ENCODE data around the gene EARS2. TPM values are rescaled to one million over a fixed set of nuclear protein-coding genes. Genes with fewer than 3 reads are reported as not detected.
A peak's percentile ranks its signal among the peaks of the same experiment; 100 is the strongest.

EARS2 gene
- total and polyA plus RNA-seq, 9 of the 15 experiments (the other 6 are each of a cell fraction or from before 2014, with no cell fraction given), result 17.6 to 58.6 (median 36.3) TPM

DNA sequence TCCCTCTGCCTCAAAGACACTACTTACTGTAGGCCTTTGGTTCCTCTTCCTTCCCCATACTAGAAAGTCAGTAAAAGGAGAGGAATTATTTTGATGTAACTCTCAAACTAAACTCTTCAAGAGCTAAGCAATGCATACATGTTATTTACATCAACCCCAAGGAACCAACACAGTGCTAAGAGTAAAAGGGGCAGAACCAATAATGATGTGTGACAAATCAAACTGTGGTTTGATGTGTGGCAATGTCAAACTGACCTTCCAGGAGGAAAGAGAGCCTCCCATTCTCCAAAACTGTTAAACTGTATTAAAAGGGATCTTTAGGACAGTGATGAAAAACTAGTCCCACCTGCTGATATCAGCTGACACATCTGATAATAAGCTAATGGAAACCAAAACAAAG lies 23.2 kb upstream of the EARS2 start:
- no peaks in the 10 kb centered on the region; the same call in none of the 2 replicates for H4K20me1 ChIP-seq (replicated peaks; ENCODE audit: control insufficient read depth, insufficient read depth, low read length)
- H3K9me1 ChIP-seq (ENCODE audit: control insufficient read depth, insufficient read depth, low read length), result no peaks in the 10 kb centered on the region
- no peak overlapping the region for H3K4me2 ChIP-seq (ENCODE audit: insufficient read depth, low read length)
- ChIA-PET CTCF (ENCODE audit: low intra/inter-chr PET ratio) (no interaction called here), POLR2A (interaction anchor here (0.7 to 0.8 kb wide), 2 partner anchors 109 to 374 kb away, joined by 3 read pairs; no protein-coding TSS in a partner anchor)
- no TSS peak for BruUV-seq (replicated peaks)
- no peaks in the 10 kb centered on the region for H3K27me3 ChIP-seq (ENCODE audit: control insufficient read depth in 2 of 2, insufficient read depth in 2 of 2, low read length in 2 of 2)
- H3K4me3 ChIP-seq, result no peak overlapping the region
- TF ChIP-seq, protein P1, sequence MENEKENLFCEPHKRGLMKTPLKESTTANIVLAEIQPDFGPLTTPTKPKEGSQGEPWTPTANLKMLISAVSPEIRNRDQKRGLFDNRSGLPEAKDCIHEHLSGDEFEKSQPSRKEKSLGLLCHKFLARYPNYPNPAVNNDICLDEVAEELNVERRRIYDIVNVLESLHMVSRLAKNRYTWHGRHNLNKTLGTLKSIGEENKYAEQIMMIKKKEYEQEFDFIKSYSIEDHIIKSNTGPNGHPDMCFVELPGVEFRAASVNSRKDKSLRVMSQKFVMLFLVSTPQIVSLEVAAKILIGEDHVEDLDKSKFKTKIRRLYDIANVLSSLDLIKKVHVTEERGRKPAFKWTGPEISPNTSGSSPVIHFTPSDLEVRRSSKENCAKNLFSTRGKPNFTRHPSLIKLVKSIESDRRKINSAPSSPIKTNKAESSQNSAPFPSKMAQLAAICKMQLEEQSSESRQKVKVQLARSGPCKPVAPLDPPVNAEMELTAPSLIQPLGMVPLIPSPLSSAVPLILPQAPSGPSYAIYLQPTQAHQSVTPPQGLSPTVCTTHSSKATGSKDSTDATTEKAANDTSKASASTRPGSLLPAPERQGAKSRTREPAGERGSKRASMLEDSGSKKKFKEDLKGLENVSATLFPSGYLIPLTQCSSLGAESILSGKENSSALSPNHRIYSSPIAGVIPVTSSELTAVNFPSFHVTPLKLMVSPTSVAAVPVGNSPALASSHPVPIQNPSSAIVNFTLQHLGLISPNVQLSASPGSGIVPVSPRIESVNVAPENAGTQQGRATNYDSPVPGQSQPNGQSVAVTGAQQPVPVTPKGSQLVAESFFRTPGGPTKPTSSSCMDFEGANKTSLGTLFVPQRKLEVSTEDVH (IDR thresholded peaks at IDR 0.05; ENCODE audit: low read depth, partially characterized antibody), result no peak
- TF ChIP-seq, protein P2, sequence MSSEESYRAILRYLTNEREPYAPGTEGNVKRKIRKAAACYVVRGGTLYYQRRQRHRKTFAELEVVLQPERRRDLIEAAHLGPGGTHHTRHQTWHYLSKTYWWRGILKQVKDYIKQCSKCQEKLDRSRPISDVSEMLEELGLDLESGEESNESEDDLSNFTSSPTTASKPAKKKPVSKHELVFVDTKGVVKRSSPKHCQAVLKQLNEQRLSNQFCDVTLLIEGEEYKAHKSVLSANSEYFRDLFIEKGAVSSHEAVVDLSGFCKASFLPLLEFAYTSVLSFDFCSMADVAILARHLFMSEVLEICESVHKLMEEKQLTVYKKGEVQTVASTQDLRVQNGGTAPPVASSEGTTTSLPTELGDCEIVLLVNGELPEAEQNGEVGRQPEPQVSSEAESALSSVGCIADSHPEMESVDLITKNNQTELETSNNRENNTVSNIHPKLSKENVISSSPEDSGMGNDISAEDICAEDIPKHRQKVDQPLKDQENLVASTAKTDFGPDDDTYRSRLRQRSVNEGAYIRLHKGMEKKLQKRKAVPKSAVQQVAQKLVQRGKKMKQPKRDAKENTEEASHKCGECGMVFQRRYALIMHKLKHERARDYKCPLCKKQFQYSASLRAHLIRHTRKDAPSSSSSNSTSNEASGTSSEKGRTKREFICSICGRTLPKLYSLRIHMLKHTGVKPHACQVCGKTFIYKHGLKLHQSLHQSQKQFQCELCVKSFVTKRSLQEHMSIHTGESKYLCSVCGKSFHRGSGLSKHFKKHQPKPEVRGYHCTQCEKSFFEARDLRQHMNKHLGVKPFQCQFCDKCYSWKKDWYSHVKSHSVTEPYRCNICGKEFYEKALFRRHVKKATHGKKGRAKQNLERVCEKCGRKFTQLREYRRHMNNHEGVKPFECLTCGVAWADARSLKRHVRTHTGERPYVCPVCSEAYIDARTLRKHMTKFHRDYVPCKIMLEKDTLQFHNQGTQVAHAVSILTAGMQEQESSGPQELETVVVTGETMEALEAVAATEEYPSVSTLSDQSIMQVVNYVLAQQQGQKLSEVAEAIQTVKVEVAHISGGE (CRISPR knock-in tag; IDR thresholded peaks at IDR 0.05), result peak in 1 of 3 experiments; percentile 40; a peak in 1 of 6 replicates
- TF ChIP-seq TCF7 (IDR thresholded peaks at IDR 0.05; ENCODE audit: borderline replicate concordance), result no peak
- TF ChIP-seq SUPT5H (IDR thresholded peaks at IDR 0.05), result 0 out of 2 replicates have a peak, but pooled peaks have one; percentile 32
- no peak for TF ChIP-seq EGR1 (conservative IDR thresholded peaks at IDR 0.05)
- no peak overlapping the region for H3K27ac ChIP-seq (ENCODE audit: extremely low read depth, low read depth, low read length)
- no peak overlapping the region for H2AFZ ChIP-seq (ENCODE audit: low read depth, low read length)
- no peak for ATAC-seq
- peaks cover 55% of the 10 kb centered on the region for H3K36me3 ChIP-seq (ENCODE audit: control insufficient read depth, insufficient read depth, low read length)
- intact Hi-C loops (cut with micrococcal nuclease), result no loop called here
- FAIRE-seq, result no peak
- no peak for DNase-seq (ENCODE audit: extremely low read depth in 1 of 4, low spot score in 3 of 4)
- no peak overlapping the region for H3K9ac ChIP-seq (ENCODE audit: insufficient read depth in 1 of 2, low read depth in 2 of 2, low read length in 2 of 2)
- H3K4me1 ChIP-seq (replicated peaks in 1 of 2; ENCODE audit: control insufficient read depth in 2 of 2, insufficient read depth in 2 of 2, low read length in 2 of 2), result no peaks in the 10 kb centered on the region; a peak in 1 of 5 replicates
- H3K9me3 ChIP-seq (replicated peaks; ENCODE audit: control insufficient read depth, insufficient read depth, low read depth, low read length), result no peaks in the 10 kb centered on the region
- H3K79me2 ChIP-seq (ENCODE audit: control insufficient read depth, insufficient read depth, low read length), result no peaks in the 10 kb centered on the region
- in situ Hi-C loops (cut with MboI), result no loop called here
